HEK293 (cell line): ENCODE data around the gene PANK4.
A peak's percentile ranks its signal among the peaks of the same experiment; 100 is the strongest.

Source experiments
- CTCF ChIA-PET: fragments of 350-600 bp; formaldehyde crosslinking; extraction: SDS; loops from one replicate; lab custom pipeline; 2021; ENCODE audit warnings: antibody characterized with exemption; lab: Yijun Ruan, JAX
- POLR2A ChIA-PET: fragments of 300-600 bp; formaldehyde crosslinking; extraction: SDS; loops from one replicate; lab custom pipeline; 2020; ENCODE audit warnings: antibody characterized with exemption, inconsistent platforms; lab: Yijun Ruan, JAX
- H3K27ac ChIP-seq: fragments of 200-500 bp; sonication (Bioruptor generic); 2 replicates; pipeline ENCODE4 v1.5.1; 2014; ENCODE audit warnings: low read depth, low read length, control low read depth, inconsistent platforms; ENCODE audit errors: extremely low read depth
- H3K36me3 ChIP-seq, 2 experiments: fragments of 200-500 bp in 1 of 2; sonication (Bioruptor generic) in 1 of 2; 1 replicate in 1 of 2; 2 replicates in 1 of 2; pipeline ENCODE4 v1.5.1; 2014 to 2017; ENCODE audit warnings: inconsistent platforms in 2 of 2, low read length in 2 of 2; ENCODE audit not compliant: control insufficient read depth in 2 of 2, insufficient read depth in 1 of 2
- H3K4me1 ChIP-seq: fragments of 200-500 bp; sonication (Bioruptor generic); 2 replicates; pipeline ENCODE4 v1.5.1; 2014; ENCODE audit warnings: mild to moderate bottlenecking, low read length, inconsistent platforms; ENCODE audit not compliant: control insufficient read depth, insufficient read depth
- H3K4me3 ChIP-seq: 2 replicates; pipeline ENCODE4 v1.5.1; 2011; ENCODE audit warnings: low read depth, mild to moderate bottlenecking, control low read depth, low read length, moderate library complexity
- H3K9me3 ChIP-seq: fragments of 200-500 bp; sonication (Bioruptor generic); 2 replicates; pipeline ENCODE4 v1.5.1; 2014; ENCODE audit warnings: low read depth, low read length, inconsistent platforms; ENCODE audit not compliant: control insufficient read depth, insufficient read depth
- PRDM1 ChIP-seq: fragments of 450-650 bp; formaldehyde crosslinking; IDR thresholded peaks from 2 replicates; pipeline ENCODE4; 2016; ENCODE audit warnings: missing biosample characterization, missing genetic modification characterization
- SP2 ChIP-seq: fragments of 450-650 bp; formaldehyde crosslinking; IDR thresholded peaks from 2 replicates; pipeline ENCODE4 v1.5.1; 2016; ENCODE audit warnings: missing biosample characterization, missing genetic modification characterization
- TCF7L2 ChIP-seq: IDR thresholded peaks from 2 replicates; pipeline ENCODE4 v1.6.1; 2011; ENCODE audit warnings: low read depth, mild to moderate bottlenecking, inconsistent platforms, low read length, moderate library complexity, borderline replicate concordance
- ZIC2 ChIP-seq: fragments of 450-650 bp; formaldehyde crosslinking; IDR thresholded peaks from 2 replicates; pipeline ENCODE4 v1.5.1; 2016; ENCODE audit warnings: missing biosample characterization, missing genetic modification characterization
- ZNF121 ChIP-seq: fragments of 450-650 bp; formaldehyde crosslinking; IDR thresholded peaks from 2 replicates; pipeline ENCODE4 v1.5.1; 2016; ENCODE audit warnings: missing biosample characterization, missing genetic modification characterization
- ZNF426 ChIP-seq: fragments of 450-650 bp; formaldehyde crosslinking; IDR thresholded peaks from 2 replicates; pipeline ENCODE4 v1.5.1; 2017; ENCODE audit warnings: missing biosample characterization, missing genetic modification characterization, mild to moderate bottlenecking, inconsistent platforms, moderate library complexity
- TF ChIP-seq, protein P1 (sequence below): fragments of 450-650 bp; formaldehyde crosslinking; IDR thresholded peaks from 2 replicates; pipeline ENCODE4 v1.5.1; 2016; ENCODE audit warnings: missing biosample characterization, missing genetic modification characterization
- TF ChIP-seq, protein P2 (sequence below): IDR thresholded peaks from 2 replicates; pipeline ENCODE4 v1.6.1; 2011; ENCODE audit warnings: mild to moderate bottlenecking, low read depth, low read length, borderline replicate concordance
- TF ChIP-seq, protein P3 (sequence below): fragments of 450-650 bp; formaldehyde crosslinking; IDR thresholded peaks from 2 replicates; pipeline ENCODE4 v1.5.1; 2016; ENCODE audit warnings: missing biosample characterization, missing genetic modification characterization
- TF ChIP-seq, protein P4 (sequence below): fragments of 450-650 bp; formaldehyde crosslinking; IDR thresholded peaks from 2 replicates; pipeline ENCODE4 v1.5.1; 2017; ENCODE audit warnings: missing biosample characterization, missing genetic modification characterization

The PANK4 gene

DNA sequence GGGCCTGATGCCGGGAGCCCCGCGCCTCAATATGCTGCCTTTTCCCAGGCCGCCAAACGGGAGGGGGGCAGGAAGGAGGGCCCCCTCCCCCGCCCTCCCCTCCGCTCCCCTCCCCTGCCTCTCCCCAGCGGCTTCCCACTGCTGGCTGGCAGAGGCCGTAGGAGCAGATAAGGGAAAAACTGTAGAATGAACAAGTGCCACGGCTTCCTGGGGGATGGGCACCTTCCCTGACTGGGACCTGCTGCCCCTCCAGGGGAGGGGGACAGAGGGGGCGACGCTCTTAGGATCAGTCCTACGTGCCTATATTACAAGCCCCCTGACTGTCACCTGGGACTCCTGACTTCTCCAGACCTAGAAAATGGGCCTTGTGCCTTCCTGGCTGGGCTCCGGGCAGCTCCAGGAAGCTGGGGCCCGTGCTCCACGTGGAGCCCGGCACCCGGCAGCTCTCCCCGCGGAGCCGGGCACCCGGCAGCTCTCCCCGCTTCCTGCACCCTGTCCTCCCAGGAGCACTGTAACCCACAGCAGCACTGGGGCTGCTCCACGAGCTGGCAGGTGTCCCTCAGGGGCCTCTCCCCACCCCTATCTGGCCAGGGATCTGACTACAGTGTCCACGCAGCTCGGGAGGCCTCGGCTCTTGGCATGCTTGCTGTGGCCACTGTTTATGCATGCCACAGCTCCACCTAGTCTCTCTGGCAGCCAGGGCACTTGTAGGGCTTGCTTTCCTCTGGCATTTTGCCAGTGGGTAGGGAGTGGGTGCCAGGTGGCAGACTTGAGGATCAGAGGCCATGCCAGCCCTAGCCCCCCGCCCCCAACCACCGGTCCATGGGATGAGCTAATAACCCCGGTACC is 4.3 kb upstream of the PANK4 start:
- ChIA-PET CTCF (interaction anchor here (1.1 kb wide), 1 partner anchor 17 kb away, joined by 4 read pairs; no protein-coding TSS in a partner anchor), POLR2A (interaction anchor here (0.9 to 1.3 kb wide), 2 partner anchors 15 to 124 kb away, joined by 3 to 5 read pairs; no protein-coding TSS in a partner anchor)
- Histone ChIP-seq H3K4me1 (peaks cover 5% of the 10 kb centered on the region), H3K9me3 (no peaks in the 10 kb centered on the region), H3K27ac (no peak overlapping the region), H3K4me3 (no peak overlapping the region), H3K36me3 (peaks cover 0 to 6% of the 10 kb centered on the region in 2 experiments; a peak in 1 of 3 replicates)
- TF ChIP-seq ZNF121 (tag by site-specific recombination), result 0 out of 2 replicates have a peak, but pooled peaks have one; percentile 33
- TF ChIP-seq, protein P1, sequence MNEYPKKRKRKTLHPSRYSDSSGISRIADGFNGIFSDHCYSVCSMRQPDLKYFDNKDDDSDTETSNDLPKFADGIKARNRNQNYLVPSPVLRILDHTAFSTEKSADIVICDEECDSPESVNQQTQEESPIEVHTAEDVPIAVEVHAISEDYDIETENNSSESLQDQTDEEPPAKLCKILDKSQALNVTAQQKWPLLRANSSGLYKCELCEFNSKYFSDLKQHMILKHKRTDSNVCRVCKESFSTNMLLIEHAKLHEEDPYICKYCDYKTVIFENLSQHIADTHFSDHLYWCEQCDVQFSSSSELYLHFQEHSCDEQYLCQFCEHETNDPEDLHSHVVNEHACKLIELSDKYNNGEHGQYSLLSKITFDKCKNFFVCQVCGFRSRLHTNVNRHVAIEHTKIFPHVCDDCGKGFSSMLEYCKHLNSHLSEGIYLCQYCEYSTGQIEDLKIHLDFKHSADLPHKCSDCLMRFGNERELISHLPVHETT (tag by site-specific recombination), result no peak
- TF ChIP-seq, protein P2, sequence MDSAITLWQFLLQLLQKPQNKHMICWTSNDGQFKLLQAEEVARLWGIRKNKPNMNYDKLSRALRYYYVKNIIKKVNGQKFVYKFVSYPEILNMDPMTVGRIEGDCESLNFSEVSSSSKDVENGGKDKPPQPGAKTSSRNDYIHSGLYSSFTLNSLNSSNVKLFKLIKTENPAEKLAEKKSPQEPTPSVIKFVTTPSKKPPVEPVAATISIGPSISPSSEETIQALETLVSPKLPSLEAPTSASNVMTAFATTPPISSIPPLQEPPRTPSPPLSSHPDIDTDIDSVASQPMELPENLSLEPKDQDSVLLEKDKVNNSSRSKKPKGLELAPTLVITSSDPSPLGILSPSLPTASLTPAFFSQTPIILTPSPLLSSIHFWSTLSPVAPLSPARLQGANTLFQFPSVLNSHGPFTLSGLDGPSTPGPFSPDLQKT, result no peak
- TF ChIP-seq, protein P3, sequence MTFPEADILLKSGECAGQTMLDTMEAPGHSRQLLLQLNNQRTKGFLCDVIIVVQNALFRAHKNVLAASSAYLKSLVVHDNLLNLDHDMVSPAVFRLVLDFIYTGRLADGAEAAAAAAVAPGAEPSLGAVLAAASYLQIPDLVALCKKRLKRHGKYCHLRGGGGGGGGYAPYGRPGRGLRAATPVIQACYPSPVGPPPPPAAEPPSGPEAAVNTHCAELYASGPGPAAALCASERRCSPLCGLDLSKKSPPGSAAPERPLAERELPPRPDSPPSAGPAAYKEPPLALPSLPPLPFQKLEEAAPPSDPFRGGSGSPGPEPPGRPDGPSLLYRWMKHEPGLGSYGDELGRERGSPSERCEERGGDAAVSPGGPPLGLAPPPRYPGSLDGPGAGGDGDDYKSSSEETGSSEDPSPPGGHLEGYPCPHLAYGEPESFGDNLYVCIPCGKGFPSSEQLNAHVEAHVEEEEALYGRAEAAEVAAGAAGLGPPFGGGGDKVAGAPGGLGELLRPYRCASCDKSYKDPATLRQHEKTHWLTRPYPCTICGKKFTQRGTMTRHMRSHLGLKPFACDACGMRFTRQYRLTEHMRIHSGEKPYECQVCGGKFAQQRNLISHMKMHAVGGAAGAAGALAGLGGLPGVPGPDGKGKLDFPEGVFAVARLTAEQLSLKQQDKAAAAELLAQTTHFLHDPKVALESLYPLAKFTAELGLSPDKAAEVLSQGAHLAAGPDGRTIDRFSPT (tag by site-specific recombination), result peak; percentile 39; the same call in 1 of the 2 replicates
- TF ChIP-seq PRDM1 (tag by site-specific recombination), result no peak
- 0 out of 2 replicates have a peak, but pooled peaks have one; percentile 22 for TF ChIP-seq ZIC2
- TF ChIP-seq, protein P4, sequence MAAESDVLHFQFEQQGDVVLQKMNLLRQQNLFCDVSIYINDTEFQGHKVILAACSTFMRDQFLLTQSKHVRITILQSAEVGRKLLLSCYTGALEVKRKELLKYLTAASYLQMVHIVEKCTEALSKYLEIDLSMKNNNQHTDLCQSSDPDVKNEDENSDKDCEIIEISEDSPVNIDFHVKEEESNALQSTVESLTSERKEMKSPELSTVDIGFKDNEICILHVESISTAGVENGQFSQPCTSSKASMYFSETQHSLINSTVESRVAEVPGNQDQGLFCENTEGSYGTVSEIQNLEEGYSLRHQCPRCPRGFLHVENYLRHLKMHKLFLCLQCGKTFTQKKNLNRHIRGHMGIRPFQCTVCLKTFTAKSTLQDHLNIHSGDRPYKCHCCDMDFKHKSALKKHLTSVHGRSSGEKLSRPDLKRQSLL (tag by site-specific recombination), result peak; percentile 21; the same call in 1 of the 2 replicates
- no peak for TF ChIP-seq ZNF426 (tag by site-specific recombination)

DNA sequence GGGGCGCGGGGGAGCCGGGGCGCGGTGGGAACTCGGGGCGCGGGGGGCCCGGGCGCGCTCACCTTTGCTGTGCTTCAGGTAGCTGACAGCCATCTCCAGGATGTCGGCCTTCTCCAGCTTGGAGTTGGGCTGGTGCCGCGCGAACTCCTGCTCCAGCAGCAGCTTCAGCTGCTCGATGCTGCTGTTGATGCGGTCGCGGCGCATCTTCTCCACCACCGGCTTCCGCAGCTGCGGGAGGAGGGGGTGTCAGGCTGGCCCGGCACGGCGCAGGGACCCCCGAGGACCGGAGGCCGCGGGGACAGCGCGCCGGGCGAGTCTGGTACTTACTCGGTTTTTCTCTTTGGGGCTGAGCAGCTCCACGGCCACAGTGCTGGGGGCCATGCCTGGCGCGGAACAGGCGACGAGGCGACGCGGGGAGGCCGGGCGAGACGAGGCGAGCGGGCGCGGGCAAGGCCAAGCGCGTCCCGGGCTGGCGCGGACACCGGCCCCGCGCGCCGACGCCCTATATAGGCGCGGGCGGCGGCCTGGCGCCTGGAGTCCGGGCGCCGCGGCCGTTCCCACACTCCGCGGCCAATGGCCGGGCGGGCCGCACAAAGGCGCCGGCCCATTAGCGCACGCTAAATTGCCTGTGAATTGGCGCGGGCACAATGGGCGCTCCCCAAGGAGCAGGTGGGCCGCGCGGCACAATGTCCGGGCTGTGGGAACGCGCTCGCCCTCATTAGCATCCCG is 3.6 kb upstream of the PANK4 start, which contains the start of gene HES5:
HES5 (minus strand) TSS at position 480 of the 729 bp plus-strand sequence; CDS start at position 381, 99 bp downstream.
- Histone ChIP-seq H3K9me3 (no peaks in the 10 kb centered on the region), H3K36me3 (peaks cover 0 to 8% of the 10 kb centered on the region in 2 experiments; a peak in 1 of 3 replicates), H3K4me3 (no peak within 1 kb of the TSS), H3K27ac (no peak within 1 kb of the TSS), H3K4me1 (peaks cover 8% of the 10 kb centered on the region)
- no peak for TF ChIP-seq SP2 (tag by site-specific recombination)
- TF ChIP-seq TCF7L2, result 0 out of 2 replicates have a peak, but pooled peaks have one; percentile 23
- POLR2A ChIA-PET, result no interaction called here
- CTCF ChIA-PET, result no interaction called here
